Urothelium cell line (cell line): ENCODE data around the gene SP5.
"Not testable (repeated sequence)": the region's sequence is repeated elsewhere in the genome, so short reads cannot be mapped to it uniquely, and the experiment has no call there.

Experiments
- DNase-seq: peaks from one replicate; pipeline ENCODE4 v3.0.0; 2011; ENCODE audit warnings: low spot score, mixed read lengths
- FAIRE-seq: peaks from 2 replicates; lab custom pipeline; 2011; peaks lifted over from hg19 to GRCh38; lab: Jason Lieb, UNC

SP5 gene

GRCh38 chr2:170715062-170715931 is at the start of gene SP5:
SP5 (plus strand) TSS chr2:170715337; CDS start chr2:170715513, 176 bp downstream.
- FAIRE-seq (no peak), DNase-seq (no peak)

GRCh38 chr2:170665743-170666142 is 49.4 kb upstream of the SP5 start:
- DNase-seq (no peak), FAIRE-seq (no peak)

GRCh38 chr2:170669909-170670308 is 45.2 kb upstream of the SP5 start:
- FAIRE-seq = no peak

DNA sequence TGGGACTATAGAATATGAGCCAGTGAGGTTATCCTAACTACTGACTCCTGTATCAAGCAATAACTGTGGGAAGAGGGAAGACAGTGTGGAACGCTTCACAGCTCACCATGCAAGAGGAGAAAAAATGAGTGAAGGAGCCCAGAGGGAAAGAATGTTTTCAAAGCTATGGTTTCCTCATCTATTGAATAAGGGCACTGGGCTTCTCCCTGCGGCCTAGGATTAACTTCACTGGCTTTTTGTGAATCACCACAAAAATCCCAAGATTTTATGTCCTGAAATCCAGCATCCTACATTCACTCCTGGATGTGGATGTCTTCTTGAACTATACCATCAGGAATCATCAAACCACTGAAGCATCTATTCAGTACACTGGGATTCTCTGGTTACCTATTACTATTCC is 44.5 kb upstream of the SP5 start:
- no peak for FAIRE-seq
- no peak for DNase-seq

More at GRCh38 chr2:170669909-170670308, 45.2 kb upstream of the SP5 start:
- DNase-seq = no peak

DNA sequence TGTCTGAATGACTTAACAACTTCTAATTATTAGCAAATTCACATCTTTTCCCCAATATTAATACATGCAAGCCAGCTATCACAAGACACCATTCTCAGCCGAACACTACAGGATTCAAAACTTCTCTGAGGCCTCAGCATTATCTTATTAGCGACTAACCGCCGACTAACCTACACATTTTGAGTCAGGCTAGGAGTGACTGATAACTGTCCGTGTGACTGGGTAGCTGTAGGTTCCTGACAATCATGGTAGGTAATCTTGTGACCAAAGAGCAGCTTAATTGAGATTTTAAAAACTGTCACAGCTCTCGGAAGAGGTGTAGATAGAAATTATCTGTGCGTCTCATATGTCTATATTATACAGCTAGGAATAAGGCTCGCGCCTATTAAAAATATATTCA is 44.1 kb upstream of the SP5 start:
- DNase-seq (no peak), FAIRE-seq (no peak)

GRCh38 chr2:170674282-170674681 is 40.9 kb upstream of the SP5 start:
- not testable (repeated sequence) for DNase-seq, FAIRE-seq

DNA sequence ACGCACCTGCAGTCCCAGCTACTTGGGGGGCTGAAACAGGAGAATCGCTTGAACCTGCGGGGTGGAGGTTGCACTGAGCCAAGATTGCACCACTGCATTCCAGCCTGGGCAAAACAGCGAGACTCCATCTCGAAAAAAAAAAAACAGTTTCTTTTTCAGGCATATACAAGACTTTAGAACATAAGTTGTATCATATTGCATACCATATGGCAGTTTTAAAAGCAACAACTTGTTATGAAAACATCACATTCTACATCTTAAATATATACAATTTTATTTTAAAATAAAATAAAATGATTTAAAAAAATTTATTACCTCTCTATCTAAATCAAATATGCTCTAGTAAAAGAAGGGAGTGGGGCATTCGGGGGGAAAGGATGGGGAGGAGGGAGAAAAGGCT is 39.4 kb upstream of the SP5 start:
- no peak for DNase-seq
- FAIRE-seq = no peak

DNA sequence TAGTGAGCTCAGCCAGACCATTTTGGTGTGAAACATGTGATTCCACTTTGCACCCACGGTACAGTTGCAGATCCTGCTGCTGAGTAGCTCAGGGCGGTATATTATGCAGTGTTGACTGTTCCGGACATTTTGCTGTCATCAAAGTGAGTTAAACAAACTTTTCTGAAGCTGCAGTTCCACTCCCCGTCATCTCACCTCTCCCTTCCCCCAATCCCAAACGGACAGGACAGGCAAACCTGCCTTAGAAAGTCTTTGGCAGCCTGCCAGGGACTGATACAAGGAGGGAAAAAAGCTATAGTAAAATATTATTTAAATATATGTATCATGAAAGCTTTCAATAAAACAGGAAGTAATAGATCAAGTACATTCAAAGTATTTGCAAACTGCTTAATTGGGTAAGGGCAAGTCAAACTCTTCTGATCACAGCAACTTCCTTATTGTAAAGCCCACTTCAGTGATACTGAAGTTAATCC is 35.5 kb upstream of the SP5 start:
- DNase-seq (no peak), FAIRE-seq (no peak)

DNA sequence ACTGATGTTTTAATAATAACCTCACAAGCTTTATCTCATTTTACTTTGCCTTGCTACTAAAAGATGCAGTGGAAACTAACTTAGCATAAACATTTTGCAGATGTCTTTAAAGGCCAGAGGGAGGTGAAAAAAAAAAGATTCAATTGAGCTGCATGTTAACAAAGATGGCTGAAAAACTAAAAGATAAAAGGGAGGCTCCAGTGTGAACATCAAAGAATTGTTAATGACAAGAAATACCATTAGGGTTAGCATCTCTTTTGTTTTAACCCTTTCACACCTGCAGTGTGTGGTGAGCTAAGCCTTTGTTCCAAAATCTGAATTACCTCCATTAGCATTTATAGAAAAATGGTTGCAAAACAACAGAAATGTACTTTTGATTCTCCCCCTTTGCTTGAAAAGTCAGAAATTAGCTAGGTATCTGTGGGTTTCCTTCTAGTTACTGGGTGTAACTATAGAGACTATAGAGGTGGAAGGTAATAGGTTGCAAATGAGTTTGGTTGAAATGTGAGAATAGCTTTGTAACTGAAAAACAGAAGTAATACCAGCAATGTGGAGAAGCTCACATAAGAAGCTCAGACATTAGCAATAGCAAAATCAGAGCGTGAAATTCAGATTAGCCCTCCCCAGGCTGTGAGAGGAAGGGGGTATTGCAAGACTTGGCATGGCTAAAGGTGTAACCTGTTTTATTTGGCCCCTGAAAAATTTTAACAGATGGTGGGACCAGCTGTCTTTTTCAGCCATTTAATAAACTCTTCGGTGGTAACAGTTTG is 34.8 kb upstream of the SP5 start:
- DNase-seq (no peak), FAIRE-seq (no peak)

- FAIRE-seq (no peak), DNase-seq (no peak)
Measured at GRCh38 chr2:170681311-170681710, 33.8 kb upstream of the SP5 start.

- DNase-seq (no peak), FAIRE-seq (no peak)
Measured at GRCh38 chr2:170685591-170685990, 29.5 kb upstream of the SP5 start.

DNA sequence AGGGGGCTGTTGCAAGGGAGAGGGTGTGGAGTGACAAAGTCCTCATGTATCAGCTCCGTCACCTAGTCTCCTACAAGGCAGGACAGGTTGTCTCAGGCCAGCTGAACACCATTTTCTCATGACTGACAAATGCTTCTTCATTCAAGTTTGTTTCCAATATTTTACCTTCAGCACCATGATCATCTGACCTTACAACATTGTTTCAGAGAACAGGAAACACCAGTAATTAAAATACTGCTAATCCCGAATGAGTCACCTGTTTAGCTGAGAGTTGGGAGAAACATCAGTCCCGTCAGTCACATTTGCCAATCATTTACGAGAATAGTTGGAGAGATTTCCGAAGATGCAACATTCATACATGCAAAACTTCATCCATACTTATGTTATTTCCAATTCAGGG is 25.7 kb upstream of the SP5 start:
- DNase-seq = no peak
- no peak for FAIRE-seq

- DNase-seq (no peak), FAIRE-seq (no peak)
Measured at GRCh38 chr2:170690640-170691039, 24.5 kb upstream of the SP5 start.

DNA sequence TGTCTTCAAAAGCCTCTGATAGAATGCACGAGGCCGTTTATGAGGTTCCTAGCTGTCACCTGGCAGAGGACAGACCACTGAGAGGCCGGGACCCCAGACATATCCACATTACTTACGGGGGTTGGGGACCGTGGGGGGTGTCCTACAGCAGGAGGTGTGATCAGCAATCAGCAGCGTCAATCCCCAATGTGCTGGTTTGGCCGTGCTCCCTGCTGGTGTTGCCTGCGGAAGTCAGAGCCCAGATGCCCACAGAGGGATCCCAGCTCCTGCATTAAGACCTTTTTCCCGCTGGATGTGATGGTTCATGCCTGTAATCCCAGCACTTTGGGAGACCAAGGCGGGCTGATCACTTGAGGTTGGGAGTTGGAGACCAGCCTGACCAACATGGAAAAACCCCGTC is 20.8 kb upstream of the SP5 start:
- DNase-seq (no peak), FAIRE-seq (no peak)

DNA sequence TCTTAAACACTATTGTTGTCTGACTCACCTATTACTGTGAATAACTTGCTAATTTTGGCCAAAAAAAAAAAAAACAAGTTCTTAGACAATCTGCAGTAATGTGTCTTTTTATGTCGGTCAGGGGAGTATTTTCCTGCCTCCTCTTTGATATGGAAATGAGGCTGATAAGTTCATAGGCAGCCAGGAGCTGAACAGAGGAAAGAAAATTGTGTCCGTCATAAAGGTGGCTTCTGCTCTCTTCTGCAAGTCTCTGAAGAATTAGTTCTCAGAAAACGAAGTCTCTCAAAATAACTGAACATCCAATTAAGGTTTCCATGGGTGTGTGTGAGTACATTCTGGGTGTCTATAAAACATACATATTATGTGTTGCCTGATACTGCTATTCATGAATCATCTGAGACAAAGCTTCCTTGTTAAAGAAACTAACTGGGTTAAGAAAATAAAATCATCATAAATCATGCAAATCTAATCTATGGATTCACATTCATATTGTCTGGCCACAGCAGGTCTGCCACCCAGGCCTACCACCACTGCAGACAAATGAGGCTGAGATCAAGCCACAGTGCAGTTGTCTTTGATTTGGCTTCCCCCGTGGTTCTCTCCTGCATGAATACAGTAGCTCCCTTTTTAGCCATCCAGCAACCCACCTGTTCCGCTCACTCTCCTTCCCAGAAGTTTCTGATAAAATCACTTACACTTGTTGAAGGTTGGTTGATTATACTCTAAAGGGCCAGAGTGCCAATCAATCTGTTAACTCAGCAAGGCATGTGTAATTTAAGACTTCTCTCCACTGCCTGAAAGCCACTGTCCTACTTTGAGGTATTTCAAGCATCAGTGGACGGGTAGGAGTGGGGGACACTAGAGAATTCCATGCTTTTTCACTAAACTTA is 19.4 kb upstream of the SP5 start:
- FAIRE-seq = no peak
- no peak for DNase-seq

GRCh38 chr2:170696948-170697347 is 18.2 kb upstream of the SP5 start:
- no peak for DNase-seq
- no peak for FAIRE-seq

GRCh38 chr2:170701011-170701410 is 14.1 kb upstream of the SP5 start:
- no peak for DNase-seq

DNA sequence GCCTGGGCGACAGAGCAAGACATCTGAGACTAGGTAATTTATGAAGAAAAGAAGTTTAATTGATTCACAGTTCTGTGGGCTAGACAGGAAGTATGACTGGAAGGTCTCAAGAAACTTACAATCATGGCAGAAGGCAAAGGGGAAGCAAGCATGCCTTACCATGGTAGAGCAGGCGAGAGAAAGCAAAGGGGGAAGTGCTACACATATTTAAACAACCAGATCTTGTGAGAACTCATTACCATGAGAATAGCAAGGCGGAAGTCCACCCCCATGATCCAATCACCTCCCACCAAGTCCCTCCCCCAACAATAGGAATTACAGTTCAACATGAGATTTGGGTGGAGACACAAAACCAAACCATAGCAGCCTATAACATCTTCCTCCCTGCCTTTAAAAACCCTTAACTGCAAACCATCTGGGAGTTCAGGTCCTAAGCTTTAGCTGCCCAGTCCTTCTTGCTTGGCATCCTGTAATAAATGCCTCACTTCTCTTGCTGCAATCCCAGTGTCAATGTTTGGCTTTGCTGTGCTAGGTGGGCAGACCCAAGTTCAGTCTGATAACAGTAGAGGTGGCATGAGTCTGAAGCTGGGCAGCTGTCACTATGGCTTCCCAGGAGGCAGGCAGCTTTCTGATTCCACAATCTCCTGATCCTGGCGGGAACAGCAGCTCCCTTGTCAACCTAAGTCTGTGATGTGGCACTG is 11.2 kb upstream of the SP5 start:
- FAIRE-seq (no peak), DNase-seq (no peak)

More at GRCh38 chr2:170701011-170701410, 14.1 kb upstream of the SP5 start:
- FAIRE-seq = no peak

- FAIRE-seq = no peak
- no peak for DNase-seq
Measured at GRCh38 chr2:170707821-170708795, 7.0 kb upstream of the SP5 start.
